GM18861 (cell line): ENCODE data around the gene LTA4H.

Experiments used
- ATAC-seq: cut with Tn5 transposase; IDR thresholded peaks from one replicate; pipeline ENCODE4 v1.9.1; 2021; ENCODE audit not compliant: unreplicated experiment

Gene LTA4H

DNA sequence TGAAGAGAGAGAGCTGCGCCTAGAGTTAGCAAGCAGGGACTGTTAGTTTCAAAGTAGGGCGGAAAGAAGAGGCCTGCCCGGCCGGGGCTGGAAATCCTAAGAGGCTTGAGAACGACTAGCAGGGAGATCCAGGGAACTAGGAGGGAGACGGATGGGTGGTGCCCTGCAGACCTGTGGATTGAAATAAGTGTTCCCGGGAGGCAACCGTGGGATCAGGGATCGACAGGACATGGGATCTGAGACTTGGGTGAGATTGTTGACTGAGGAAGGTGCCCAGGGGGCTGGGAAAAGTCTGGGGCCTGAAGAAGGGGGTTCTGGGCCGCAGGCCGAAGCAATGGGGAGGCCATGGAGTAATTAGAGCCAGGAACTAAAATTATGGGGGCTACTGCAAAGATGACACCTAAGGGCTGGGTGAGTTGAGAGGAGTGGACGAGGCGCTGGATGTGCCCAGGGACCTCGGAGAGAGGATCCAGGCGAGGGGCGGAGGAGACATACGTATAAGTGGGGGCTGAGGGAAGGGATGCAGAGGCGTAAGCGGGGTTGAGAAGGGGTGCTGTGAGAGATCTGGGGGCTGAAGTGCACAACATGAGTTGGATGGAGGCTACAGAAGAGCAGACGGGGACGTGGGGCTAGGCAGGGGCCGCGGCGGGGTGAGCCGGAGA, 635 bp downstream of the LTA4H start:
- peak; percentile 1 for ATAC-seq

DNA sequence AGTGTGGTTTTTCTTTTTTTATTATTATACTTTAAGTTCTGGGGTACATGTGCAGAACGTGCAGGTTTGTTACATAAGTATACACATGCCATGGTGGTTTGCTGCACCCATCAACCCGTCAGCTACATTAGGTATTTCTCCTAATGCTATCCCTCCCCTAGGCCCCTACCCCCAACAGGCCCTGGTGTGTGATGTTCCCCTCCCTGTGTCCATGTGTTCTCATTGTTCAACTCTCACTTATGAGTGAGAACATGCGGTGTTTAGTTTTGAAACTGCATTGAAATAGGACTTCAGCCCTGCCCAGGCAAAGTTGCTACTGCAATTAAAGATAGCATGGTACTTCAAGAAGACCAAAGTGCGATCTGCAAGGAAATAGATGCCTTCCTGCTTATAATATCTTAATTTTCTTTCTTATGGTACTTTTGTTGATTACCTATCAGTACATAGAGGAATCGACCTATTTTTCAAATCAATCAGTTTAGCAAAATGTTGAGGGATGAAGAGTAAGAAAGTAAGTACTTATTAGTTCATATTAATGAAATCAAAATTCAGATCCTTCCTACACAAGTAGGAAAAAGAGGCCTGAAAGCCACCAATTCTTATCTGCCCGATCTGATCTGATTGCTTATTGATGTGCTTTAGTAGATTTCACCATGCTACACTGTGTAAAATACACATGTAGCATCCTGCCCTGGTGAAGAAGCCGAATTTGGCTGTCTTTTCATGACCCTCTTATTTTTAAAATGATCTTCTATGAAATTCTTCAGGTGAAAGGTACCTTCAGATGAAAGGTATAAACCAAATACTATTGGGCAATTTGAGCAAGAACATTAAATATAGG, 1.6 kb downstream of the LTA4H start:
- no peak for ATAC-seq

DNA sequence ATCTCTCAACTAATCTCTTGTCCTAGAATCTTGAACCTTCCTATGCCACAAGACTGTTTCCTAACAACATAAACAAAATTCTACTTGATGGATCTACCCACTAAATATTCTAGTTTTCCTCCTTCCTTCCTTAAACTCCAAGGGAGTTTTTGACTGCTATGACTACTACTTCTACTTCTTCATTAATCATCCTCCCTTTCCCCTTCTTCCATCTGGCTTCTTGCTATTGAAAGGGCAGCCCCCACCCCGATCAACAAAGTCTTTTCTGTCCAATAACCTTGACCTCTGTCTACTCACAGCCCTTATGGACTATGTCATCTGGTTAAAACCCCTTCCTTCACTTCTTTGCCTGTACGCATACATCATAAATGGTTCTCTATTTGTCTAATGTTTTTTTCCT, 5.6 kb downstream of the LTA4H start:
- ATAC-seq = no peak

DNA sequence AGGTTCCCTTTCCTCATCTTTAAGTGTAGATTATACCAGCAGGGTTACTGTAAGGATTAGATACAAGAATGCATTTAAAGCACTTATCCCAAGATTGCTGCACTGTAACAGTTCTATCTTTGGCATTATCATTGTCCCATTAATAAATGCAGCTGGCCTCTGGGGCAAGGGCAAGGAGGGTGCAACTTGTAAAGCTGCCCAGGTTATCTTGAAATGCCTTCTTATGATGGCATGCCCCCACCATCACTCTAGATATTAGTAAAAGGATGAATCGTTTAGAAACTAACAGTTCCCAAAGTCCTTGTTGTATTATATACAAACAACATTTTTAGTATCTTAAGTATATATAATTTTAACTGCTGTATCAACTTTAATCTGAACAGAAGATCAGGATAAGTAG, 6.8 kb downstream of the LTA4H start:
- ATAC-seq = no peak

DNA sequence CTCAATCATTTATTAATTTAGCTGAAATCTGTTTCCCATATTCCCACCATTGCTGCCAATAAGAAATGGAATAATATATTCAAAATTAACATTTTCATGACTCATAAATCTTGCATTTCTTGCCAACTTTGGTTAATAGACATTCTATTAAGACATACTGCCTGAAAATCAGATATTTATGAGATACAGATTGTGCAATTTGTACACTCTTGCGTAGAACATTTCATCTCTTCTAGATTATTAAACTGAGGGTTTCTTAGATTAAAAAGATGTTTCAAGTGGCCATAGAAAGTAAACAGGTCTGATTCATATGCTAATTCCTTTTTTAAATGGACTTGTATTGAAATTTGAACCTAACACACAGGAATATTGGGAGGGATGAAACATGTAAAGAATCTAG, 9.1 kb downstream of the LTA4H start:
- ATAC-seq = no peak

DNA sequence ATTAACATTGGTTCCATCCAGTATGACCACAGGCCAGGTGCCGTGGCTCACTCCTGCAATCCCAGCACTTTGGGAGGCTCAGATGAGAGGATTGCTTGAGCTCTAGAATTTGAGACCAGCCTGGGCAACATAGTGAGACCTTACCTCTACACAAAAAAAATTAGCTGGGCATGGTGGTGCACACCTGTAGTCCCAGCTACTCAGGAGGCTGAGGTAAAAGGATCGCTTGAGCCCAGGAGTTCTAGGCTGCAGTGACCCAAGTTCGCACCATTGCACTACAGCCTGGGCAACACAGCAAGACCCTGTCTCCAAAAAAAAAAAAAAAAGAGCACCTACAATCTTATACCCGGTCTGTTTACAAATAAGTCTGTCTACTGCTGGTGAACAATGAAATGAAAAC, 9.9 kb downstream of the LTA4H start:
- ATAC-seq = no peak

DNA sequence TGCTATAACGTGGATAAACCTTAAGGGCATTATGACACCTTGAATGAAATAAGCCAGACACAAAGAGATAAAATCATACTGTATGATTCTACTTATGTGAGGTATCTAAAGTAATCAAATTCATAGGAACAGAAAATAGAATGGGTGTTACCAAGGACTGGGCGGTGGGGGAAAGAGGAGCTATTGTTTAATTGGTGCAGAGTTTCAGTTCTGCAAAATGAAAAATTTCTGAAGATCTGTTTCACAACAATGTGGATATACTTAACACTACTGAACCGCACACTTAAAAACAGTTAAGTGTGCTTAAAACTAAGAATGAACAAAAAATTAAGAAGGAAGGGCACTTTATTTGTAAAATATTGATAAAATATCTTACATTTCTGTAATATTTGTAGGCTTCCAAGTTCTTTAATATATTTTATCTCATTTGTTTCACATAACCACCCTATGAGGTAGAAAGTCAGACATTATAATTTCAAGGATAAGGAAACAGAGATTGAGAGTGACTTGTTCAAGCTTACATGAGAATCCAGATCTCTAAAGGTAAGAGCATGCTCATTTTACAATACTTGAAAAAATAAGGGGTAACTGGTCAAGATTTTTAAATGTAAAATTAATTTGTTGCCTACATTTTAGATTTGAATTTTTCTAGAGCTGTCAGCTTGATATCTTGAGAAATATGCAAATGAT, 14.9 kb downstream of the LTA4H start:
- peak; percentile 97 for ATAC-seq

DNA sequence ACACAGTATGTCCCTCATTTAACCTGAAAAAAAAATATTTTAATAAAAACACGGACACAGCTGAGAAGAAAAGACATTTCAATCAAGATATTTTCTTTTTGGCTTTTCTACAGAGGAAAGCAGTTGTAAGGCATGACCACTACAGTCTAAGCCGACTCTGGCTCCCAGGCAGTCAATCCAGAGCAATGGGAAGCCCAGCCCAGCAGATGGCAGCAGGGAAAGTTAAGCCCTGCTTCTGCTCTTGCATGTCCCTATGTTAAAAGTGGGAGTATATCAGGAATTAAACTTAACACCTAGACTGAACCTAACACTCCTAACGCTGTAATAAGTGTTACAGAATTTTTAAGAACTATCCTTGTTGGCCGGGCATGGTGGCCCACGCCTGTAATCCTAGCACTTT, 19.7 kb downstream of the LTA4H start:
- no peak for ATAC-seq

DNA sequence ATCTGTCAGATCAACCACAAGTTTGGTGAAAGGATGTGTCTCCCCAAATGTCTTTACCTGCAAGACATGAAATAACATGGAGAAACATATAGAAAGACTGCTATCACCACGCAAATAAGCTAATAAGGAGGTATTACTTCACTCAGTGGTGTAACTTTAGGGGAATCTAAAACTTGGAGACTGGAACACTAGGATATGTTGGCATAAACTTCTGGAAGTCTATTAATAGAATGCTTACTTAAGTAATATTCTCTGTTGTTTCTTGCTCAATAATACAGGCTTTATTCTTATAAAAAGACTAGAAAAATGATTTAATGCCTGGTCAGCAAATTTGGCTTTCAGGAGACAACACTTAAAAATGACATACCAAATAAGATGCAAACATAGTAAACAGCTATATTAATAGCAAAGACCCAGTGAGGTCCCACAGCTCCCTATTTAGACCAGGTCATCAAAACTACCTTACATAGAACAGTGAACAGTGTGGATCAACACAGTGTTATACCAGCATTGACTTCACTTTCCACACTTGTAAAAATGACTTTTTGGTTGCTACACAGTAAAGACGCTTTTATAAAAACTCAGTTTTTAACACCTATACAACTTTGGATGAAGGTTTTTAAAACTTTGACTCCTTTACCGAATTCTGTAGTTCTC, 20.3 kb downstream of the LTA4H start:
- ATAC-seq = no peak

DNA sequence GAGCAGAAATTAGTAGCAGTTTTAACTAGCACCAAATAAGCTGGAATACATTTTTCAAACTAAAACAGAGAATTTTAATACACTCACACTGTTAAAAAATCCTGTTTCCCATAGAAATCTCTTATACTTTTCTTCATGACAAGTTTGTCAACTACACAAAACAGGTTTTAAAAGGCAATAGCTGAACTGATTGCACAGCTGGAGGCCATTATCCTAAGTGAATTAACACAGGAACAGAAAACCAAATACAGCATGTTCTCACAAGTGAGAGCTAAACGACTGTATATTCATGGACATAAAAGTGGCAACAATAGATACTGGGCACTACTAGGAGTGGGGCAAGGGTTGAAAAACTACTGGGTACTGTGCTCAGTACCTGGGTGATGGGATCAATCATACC, 27.7 kb downstream of the LTA4H start:
- ATAC-seq = no peak

DNA sequence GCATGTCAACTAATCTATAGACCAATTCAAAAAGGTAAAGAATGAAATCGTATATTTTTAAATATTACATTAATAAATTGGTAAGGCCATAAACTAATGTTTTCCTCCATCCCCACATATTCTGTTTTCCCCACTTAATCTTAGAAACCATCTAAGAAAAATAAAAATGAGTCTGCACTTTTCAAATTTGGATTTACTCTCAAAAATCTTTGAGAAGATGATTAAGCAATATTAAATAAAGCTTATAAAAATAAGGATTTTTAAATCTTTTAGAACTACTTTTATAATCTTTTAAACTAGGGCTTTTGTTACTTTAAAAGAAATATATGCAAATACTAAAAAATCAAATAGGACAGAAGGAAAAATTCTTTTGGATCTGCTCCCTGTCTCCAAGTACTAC, 28.7 kb downstream of the LTA4H start:
- ATAC-seq = no peak

DNA sequence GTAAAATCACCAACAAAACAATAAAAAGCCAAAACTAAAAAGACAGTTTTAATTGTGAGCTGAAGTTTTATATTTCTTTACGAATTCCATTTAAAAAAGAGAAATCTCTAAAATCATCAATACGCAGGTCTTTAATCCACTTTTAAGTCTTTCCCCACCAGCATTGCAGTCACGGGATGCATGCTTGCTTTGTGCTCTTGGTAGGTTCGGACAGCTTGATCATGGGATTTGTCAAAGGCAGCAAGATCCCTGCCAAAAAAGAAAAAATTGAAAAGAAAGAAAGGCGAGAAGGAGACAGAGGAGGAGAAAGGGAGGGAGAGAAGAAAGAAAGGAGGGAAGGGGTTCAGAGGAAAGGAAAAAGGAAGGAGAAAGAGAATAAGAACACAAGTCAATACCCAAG, 34.5 kb downstream of the LTA4H start:
- no peak for ATAC-seq

DNA sequence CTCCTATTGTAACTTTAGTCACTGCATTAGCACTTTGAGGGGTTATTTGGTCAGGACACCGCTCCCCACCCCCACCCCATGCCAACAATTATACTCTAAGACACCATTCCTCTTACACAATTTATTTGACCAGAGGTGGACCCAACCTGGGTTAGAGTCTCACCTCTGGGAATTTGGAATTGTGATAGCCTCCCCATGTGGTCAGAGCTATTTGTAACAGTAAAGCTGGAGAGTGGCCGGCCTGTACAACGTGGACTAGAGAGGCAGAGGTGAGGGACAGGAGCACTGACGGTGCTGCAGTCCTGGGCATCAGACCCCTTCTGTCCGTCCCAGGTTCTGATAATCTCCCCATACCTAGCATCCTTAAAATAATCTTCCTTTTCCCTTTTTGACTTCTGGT, 35.9 kb downstream of the LTA4H start:
- ATAC-seq = no peak

DNA sequence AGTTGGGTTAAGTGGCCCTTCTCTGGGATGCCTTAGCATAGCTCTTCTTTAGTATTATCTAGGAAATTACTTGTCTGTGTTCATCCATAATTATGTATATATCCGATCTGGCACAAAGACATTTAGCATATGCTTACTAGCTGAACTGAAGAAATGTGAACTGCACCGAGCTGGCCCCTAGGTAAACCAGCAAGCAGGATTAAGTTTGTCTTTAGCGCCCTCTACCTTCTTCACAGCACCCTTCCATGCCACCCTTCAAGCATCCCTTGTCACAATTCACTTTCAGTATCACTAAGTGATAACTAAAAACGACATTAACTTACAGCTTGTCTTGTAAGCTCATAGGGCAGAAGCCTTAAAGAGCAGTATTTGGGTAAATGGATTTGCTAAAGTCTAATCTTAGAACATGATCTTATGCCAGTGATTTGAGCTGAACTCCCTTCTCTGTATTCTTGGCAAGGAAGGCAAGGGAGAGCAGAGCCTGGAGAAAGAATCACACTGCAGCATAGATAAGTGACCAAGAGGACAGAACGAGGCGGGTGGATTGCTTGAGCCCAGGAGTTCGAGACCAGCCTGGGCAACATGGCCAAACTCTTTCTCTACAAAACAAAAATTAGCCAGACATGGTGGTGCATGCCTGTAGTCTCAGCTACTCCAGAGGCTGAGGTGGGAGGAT, 36.6 kb downstream of the LTA4H start:
- ATAC-seq = peak; percentile 94

DNA sequence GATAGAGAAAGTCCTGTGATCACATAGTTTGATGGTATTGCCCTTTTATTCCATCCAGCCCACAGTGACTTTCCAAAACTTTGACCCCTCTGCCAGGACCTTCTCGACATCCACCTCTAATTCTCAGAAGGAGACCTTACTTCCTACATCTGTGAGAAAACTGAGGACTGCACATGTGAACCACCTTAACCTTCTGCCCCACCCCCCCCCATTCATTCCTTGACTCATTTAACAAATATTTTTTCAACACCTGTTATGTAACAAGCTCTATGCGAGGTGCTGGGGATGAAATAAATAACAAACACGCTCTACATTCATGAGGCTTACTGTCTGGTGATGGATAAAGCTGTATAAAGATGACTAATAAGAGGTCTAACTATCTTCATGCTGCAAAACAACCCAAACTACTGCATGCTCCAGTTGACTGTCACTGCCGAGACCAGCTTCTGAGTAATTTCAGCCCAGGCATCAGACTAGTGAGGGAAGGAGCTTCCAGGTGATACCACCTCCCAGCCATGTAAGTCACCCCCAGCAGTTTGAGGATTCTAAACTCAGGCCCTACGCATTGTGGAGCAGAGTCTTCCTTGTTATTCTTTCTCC, 37.4 kb downstream of the LTA4H start:
- no peak for ATAC-seq

DNA sequence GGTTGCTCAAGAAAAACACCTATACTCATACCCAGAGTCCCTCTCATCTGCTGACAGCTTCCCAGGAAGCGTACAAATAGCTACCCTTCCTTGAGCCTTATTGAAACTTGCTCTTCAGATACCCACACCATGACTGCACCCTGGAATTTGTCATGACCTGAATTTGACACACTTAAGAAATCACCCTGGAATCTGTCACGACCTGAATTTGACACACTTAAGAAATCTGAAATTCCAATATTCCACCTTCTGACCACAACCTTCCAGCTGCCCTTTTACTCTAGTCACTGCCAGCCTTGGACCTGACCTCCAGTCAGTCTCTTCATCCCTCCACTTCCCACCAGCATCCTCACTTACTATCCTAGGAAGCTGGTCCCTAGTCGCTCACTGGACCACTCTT, 38.1 kb downstream of the LTA4H start:
- no peak for ATAC-seq

DNA sequence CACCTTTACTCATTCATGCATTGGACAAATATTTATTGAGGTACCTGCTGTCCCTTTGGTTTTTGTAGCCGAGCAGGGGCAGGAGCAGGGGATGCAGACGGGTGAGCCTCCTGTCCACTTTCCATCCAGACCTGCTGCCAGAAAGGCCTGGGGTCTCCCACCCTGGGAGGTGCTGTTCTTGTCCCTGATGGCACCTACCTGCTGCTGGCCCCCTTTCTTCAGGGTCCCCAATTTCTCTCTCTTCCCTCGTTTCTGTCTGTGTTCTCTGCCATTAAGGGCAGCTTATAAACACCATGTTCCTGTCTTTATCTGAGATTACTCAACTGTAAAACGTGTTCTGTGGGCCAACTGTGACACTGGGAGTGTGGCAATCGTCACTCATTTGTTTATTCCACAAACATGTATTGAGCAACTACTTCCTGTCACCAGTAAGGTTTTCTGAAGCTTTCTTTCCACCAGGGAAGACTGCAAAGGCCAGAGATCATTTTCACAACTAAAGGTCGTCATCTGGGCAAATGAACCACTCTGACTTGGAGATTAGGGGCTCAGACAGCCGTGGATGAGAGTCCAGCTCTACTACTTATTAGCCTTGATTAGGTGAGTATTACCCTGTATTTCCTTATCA, 39.2 kb downstream of the LTA4H start, which contains the start of gene HAL:
HAL (minus strand) TSS at position 311 of the 625 bp plus-strand sequence. CDS start 434 bp downstream, outside the sequence.
- no peak for ATAC-seq

DNA sequence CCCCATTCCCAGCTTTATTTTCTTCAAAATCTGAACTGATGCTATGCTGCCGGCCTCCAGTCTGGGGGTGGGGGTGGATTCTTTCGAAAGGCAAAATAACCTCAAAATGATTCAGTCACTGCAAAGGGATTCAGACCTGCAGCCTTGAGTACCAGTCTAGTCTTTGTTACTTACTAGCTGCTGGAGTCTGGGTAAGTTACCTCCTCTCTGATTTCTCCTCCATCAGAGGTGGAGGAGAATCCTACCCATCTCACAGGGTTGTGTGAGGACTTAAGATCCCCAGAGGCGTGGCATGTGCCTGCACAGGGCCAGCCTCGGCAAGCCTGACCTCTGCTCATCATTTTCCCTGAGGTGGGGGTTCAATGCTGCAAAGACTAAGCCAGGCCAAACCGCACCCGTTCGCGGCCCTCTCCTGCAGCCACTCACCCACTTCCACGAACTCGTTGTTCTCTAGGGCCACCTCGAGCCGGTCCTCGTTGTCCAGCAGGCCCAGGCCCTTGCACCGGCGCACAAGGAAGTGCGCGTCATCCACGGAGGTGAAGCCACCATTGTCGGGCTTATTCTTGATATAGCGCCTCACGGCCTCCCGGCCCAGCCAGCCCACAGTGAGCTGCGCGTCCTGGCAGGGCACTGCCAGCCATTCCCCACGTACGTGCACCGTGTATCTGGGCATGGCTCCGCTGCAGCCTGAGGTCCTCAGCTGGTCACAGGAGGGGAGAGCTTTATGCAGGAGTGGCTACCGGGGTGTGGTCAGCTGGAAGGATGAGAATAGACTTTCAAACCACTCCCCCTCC, 40.0 kb downstream of the LTA4H start:
- ATAC-seq = no peak

DNA sequence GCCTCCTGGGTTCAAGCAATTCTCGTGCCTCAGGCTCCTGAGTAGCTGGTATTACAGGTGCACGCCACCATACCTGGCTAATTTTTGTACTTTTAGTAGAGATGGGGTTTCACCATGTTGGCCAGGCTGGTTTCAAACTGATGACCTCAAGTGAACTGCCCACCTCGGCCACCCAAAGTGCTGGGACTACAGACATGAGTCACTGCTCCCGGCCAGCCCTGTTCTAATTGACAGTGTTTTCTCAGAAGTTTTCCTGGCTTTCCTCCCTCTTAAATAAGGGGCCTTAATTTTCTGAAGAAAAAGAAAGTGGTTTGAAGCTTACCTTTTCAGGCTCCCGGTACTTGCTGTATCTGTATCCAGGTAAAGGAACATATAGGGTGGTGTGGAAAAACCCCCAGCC, 40.9 kb downstream of the LTA4H start:
- no peak for ATAC-seq
